Neural cell (in vitro differentiated cells): ENCODE results near the gene CEP170B.

Source experiments
- CTCF ChIP-seq: fragments of 450-650 bp; IDR thresholded peaks from 2 replicates; pipeline ENCODE4 v1.5.1; 2014; ENCODE audit warnings: antibody characterized with exemption, mild to moderate bottlenecking, moderate library complexity; ENCODE audit not compliant: poor library complexity, severe bottlenecking
- EP300 ChIP-seq: fragments of 450-650 bp; conservative IDR thresholded peaks from 2 replicates; pipeline ENCODE4 v1.6.1; 2014; ENCODE audit warnings: antibody characterized with exemption, mild to moderate bottlenecking, moderate library complexity; ENCODE audit not compliant: poor library complexity, severe bottlenecking
- EZH2 ChIP-seq: fragments of 200-600, 300-800 bp; shearing (Covaris generic), sonication (generic); IDR thresholded peaks from 2 replicates; pipeline ENCODE4 v1.6.1; 2014; ENCODE audit warnings: antibody characterized with exemption, low read length, borderline replicate concordance, mild to moderate bottlenecking; ENCODE audit not compliant: insufficient read depth, poor library complexity, severe bottlenecking
- RAD21 ChIP-seq: fragments of 450-650 bp; conservative IDR thresholded peaks from 2 replicates; pipeline ENCODE4 v1.6.1; 2014; ENCODE audit warnings: antibody characterized with exemption, mild to moderate bottlenecking, moderate library complexity
- REST ChIP-seq: IDR thresholded peaks from 2 replicates; pipeline ENCODE4 v1.6.1; 2012; ENCODE audit warnings: borderline replicate concordance
- TAF1 ChIP-seq: IDR thresholded peaks from 2 replicates; pipeline ENCODE4 v1.6.1; 2012; ENCODE audit warnings: low read depth

GRCh38 chr14:104865081-104865630, at the start of gene CEP170B:
- TF ChIP-seq TAF1 (no peak), CTCF (no peak), RAD21 (no peak), EZH2 (no peak), EP300 (no peak), REST (no peak)
